A549 (cell line): Measurements from ENCODE around the gene ITGB1. TPM values are rescaled to one million over a fixed set of nuclear protein-coding genes. Genes with fewer than 3 reads are reported as not detected.

ENCODE experiments used
- ATAC-seq, 2 experiments: fragments of 200-7000 bp in 1 of 2; fragments of >200 bp in 1 of 2; cut with Nextera tagmentation in 1 of 2; cut with Tn5 transposase in 1 of 2; 3 replicates each; pipeline versions ENCODE4 v1.8.0 to v1.9.1; 2018 to 2020; ENCODE audit warnings: mild to moderate bottlenecking in 1 of 2, moderate library complexity in 1 of 2
- CTCF ChIA-PET: fragments of 300-600 bp; sonication (Branson Sonifier 250); formaldehyde crosslinking; extraction: SDS; loops from one replicate; lab custom pipeline; 2021; ENCODE audit warnings: antibody characterized with exemption, inconsistent platforms; lab: Yijun Ruan, JAX
- POLR2A ChIA-PET: fragments of 350-600 bp; formaldehyde crosslinking; extraction: SDS; loops from one replicate; lab custom pipeline; 2021; ENCODE audit warnings: antibody characterized with exemption, inconsistent platforms; lab: Yijun Ruan, JAX
- DNase-seq, 2 experiments: peaks; one replicate each; pipeline versions ENCODE4 v3.0.0 to v3.0.0-alpha.2; 2011 to 2016; ENCODE audit warnings: low read depth in 1 of 2, low spot score in 1 of 2
- FAIRE-seq: peaks from 2 replicates; lab custom pipeline; 2011; peaks lifted over from hg19 to GRCh38; lab: Jason Lieb, UNC
- H3K27ac ChIP-seq, 2 experiments: fragments of >200 bp; sonication (Bioruptor Twin); formaldehyde crosslinking; 3 replicates each; pipeline ENCODE4 v1.5.1; 2016 to 2017
- H3K4me1 ChIP-seq: fragments of >200 bp; sonication (Bioruptor Twin); formaldehyde crosslinking; 3 replicates; pipeline ENCODE4 v1.6.1; 2016
- H3K4me2 ChIP-seq: fragments of >200 bp; sonication (Bioruptor Twin); formaldehyde crosslinking; 3 replicates; pipeline ENCODE4 v1.6.1; 2016
- H3K4me3 ChIP-seq: fragments of >200 bp; sonication (Bioruptor Twin); formaldehyde crosslinking; 3 replicates; pipeline ENCODE4 v1.5.1; 2016
- H3K9me3 ChIP-seq: fragments of >200 bp; sonication (Bioruptor Twin); formaldehyde crosslinking; 3 replicates; pipeline ENCODE4 v1.6.1; 2016
- CEBPB ChIP-seq, 2 experiments: fragments of >200 bp in 1 of 2; sonication (Bioruptor Twin) in 1 of 2; formaldehyde crosslinking in 1 of 2; IDR thresholded peaks; 2 replicates each; pipeline ENCODE4 v1.6.1; 2012 to 2016
- CHD4 ChIP-seq: fragments of 200-600 bp; sonication (generic); IDR thresholded peaks from 2 replicates; pipeline ENCODE4 v1.6.1; 2016; ENCODE audit warnings: antibody characterized with exemption, mild to moderate bottlenecking, borderline replicate concordance
- ELK1 ChIP-seq: fragments of 150-350 bp; IDR thresholded peaks from 2 replicates; pipeline ENCODE4 v1.6.1; 2014; ENCODE audit warnings: low read depth, mild to moderate bottlenecking, low read length
- EP300 ChIP-seq, 2 experiments: fragments of >200 bp; sonication (Bioruptor Twin); formaldehyde crosslinking; IDR thresholded peaks; 2 replicates in 1 of 2; 3 replicates in 1 of 2; pipeline ENCODE4 v1.6.1; 2016 to 2017
- ESRRA ChIP-seq: fragments of 150-350 bp; IDR thresholded peaks from 2 replicates; pipeline ENCODE4 v1.6.1; 2014; ENCODE audit warnings: mild to moderate bottlenecking, low read length, borderline replicate concordance
- FOXS1 ChIP-seq: fragments of 250-450 bp; sonication (Bioruptor Pico); IDR thresholded peaks from 2 replicates; pipeline ENCODE4 v1.5.0; 2020; ENCODE audit warnings: mild to moderate bottlenecking, moderate library complexity
- GATA3 ChIP-seq: IDR thresholded peaks from 2 replicates; pipeline ENCODE4 v1.6.1; 2012; ENCODE audit warnings: borderline replicate concordance
- HEYL ChIP-seq: fragments of 250-450 bp; sonication (Bioruptor Pico); IDR thresholded peaks from 2 replicates; pipeline ENCODE4 v1.8.0; 2021; ENCODE audit warnings: mild to moderate bottlenecking, moderate library complexity
- HOXA7 ChIP-seq: fragments of 250-450 bp; sonication (Bioruptor Pico); IDR thresholded peaks from 2 replicates; pipeline ENCODE4 v1.5.0; 2020; ENCODE audit warnings: mild to moderate bottlenecking, moderate library complexity
- HOXB13 ChIP-seq: fragments of 250-450 bp; sonication (Bioruptor Pico); IDR thresholded peaks from 2 replicates; pipeline ENCODE4 v1.5.0; 2020; ENCODE audit warnings: low read depth, mild to moderate bottlenecking, moderate library complexity
- JUN ChIP-seq, 2 experiments: fragments of >200 bp; sonication (Bioruptor Twin); formaldehyde crosslinking; IDR thresholded peaks; 2 replicates in 1 of 2; 3 replicates in 1 of 2; pipeline ENCODE4 v1.6.1; 2016 to 2017
- MAFK ChIP-seq: fragments of 450-650 bp; IDR thresholded peaks from 2 replicates; pipeline ENCODE4 v1.6.1; 2014; ENCODE audit not compliant: partially characterized antibody
- NFE2L2 ChIP-seq: fragments of 150-350 bp; conservative IDR thresholded peaks from 2 replicates; pipeline ENCODE4 v1.6.1; 2014; ENCODE audit warnings: low read length
- POLR2A ChIP-seq: IDR thresholded peaks from 2 replicates; pipeline ENCODE4 v1.6.1; 2012; ENCODE audit warnings: mild to moderate bottlenecking, low read length
- POLR2AphosphoS2 ChIP-seq: conservative IDR thresholded peaks from 2 replicates; pipeline ENCODE4 v1.6.1; 2012; ENCODE audit warnings: low read length, improper control_type of control experiment, inconsistent platforms
- RAD21 ChIP-seq, 2 experiments: fragments of >200 bp in 1 of 2; sonication (Bioruptor Twin) in 1 of 2; formaldehyde crosslinking in 1 of 2; IDR thresholded peaks in 1 of 2; conservative IDR thresholded peaks in 1 of 2; 2 replicates in 1 of 2; 3 replicates in 1 of 2; pipeline ENCODE4 v1.6.1; 2012 to 2018; ENCODE audit warnings: inconsistent platforms in 1 of 2
- RARB ChIP-seq: fragments of 250-450 bp; sonication (Bioruptor Pico); IDR thresholded peaks from 2 replicates; pipeline ENCODE4 v1.8.0; 2021; ENCODE audit warnings: mild to moderate bottlenecking, moderate library complexity
- RCOR1 ChIP-seq: fragments of 150-350 bp; IDR thresholded peaks from 2 replicates; pipeline ENCODE4 v1.6.1; 2014; ENCODE audit warnings: antibody characterized with exemption, low read length, low read depth
- RNF2 ChIP-seq: fragments of 200-600 bp; sonication (generic); IDR thresholded peaks from 2 replicates; pipeline ENCODE4 v1.6.1; 2016; ENCODE audit warnings: low read depth, mild to moderate bottlenecking, antibody characterized with exemption, moderate library complexity, borderline replicate concordance
- SMC3 ChIP-seq: fragments of >200 bp; sonication (Bioruptor Twin); formaldehyde crosslinking; IDR thresholded peaks from 3 replicates; pipeline ENCODE4 v1.6.1; 2018; ENCODE audit warnings: inconsistent platforms
- TFCP2L1 ChIP-seq: fragments of 250-450 bp; sonication (Bioruptor Pico); IDR thresholded peaks from 2 replicates; pipeline ENCODE4 v1.5.0; 2021; ENCODE audit warnings: mild to moderate bottlenecking
- TP53 ChIP-seq: fragments of 250-450 bp; sonication (Bioruptor Pico); IDR thresholded peaks from 2 replicates; pipeline ENCODE4 v1.5.0; 2021; ENCODE audit warnings: mild to moderate bottlenecking, moderate library complexity
- USF2 ChIP-seq: fragments of 450-650 bp; IDR thresholded peaks from 2 replicates; pipeline ENCODE4 v1.6.1; 2014; ENCODE audit warnings: antibody characterized with exemption
- ZC3H11A ChIP-seq: fragments of 450-650 bp; IDR thresholded peaks from 2 replicates; pipeline ENCODE4 v1.6.1; 2014; ENCODE audit warnings: antibody characterized with exemption, mild to moderate bottlenecking
- WGBS: methylation state at CpG from one replicate; pipeline ENCODE4 v1.1.6; 2017; ENCODE audit errors: missing lambda C conversion rate; 5-methylcytosine and 5-hydroxymethylcytosine counted together
- polyA plus RNA-seq, 4 experiments: library from polyadenylated mRNA; depleted of rRNA in 3 of 4; stranded (reverse); fragments of >200 nt; fragmentation: RNase III in 1 of 4; extraction: RNeasy Plus Mini Kit Qiagen cat#74134 plus additional on column Dnase treatment in 1 of 4; gene quantifications; 2 replicates in 3 of 4; 3 replicates in 1 of 4; pipeline ENCODE4 v1.2.3, GENCODE V29; 2011 to 2017
- TF ChIP-seq, protein P1 (sequence below): fragments of >200 bp; sonication (Bioruptor Twin); formaldehyde crosslinking; IDR thresholded peaks from 3 replicates; pipeline ENCODE4 v1.6.1; 2016
- TF ChIP-seq, protein P2 (sequence below): fragments of 200-600 bp; sonication (generic); IDR thresholded peaks from 2 replicates; pipeline ENCODE4 v1.6.1; 2016; ENCODE audit warnings: antibody characterized with exemption, mild to moderate bottlenecking, moderate library complexity

The ITGB1 gene
- polyA plus RNA-seq, 2 of the 4 experiments (the other 2 are of a cell fraction): 1,270 to 2,408 TPM

DNA sequence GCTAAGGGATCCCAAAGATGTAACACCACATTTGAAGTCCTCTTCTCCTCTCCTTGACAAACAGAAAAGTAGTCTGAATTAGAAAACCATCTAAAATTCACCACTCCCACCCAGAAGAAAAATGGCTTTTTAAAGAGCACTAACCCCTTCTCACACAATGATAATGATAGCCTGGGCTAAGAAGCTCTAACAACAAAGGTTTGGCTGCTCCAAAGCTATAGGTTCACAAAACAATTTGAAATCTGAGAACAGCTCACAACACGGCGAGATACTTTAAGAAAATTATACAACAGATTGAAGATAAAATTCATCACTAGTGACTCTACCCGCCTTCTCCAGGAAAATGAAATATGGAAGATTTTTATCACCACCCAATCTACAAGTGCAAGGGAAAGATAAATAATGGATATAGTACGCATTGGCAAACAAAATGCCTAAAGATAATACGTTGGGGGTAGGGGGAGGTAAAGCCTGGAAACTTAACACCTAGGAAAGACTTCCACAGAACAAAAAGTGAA, 7.4 kb downstream of the ITGB1 start (continued):
- no peak for TF ChIP-seq HOXB13

GRCh38 chr10:32949221-32949678, 8.8 kb downstream of the ITGB1 start:
- ChIA-PET POLR2A (no interaction called here), CTCF (no interaction called here)
- Histone ChIP-seq H3K9me3 (no peaks in the 10 kb centered on the region), H3K4me3 (peak overlapping the region; percentile 74; the same call in 2 of the 3 replicates), H3K4me1 (peaks cover 96% of the 10 kb centered on the region), H3K4me2 (peak overlapping the region; percentile 97), H3K27ac (peak overlapping the region; percentile 87 to 100)
- ATAC-seq (no peak), FAIRE-seq (peak; percentile 63), DNase-seq (no peak)
- TF ChIP-seq NFE2L2 (no peak), RNF2 (no peak), ELK1 (no peak), TFCP2L1 (CRISPR knock-in tag) (no peak), HEYL (no peak), FOXS1 (CRISPR knock-in tag) (no peak), USF2 (no peak), MAFK (no peak), POLR2A (no peak), CHD4 (no peak), EP300 (IDR thresholded peaks at IDR 0.05) (no peak), HOXB13 (no peak), SMC3 (no peak)
- TF ChIP-seq, protein P1, sequence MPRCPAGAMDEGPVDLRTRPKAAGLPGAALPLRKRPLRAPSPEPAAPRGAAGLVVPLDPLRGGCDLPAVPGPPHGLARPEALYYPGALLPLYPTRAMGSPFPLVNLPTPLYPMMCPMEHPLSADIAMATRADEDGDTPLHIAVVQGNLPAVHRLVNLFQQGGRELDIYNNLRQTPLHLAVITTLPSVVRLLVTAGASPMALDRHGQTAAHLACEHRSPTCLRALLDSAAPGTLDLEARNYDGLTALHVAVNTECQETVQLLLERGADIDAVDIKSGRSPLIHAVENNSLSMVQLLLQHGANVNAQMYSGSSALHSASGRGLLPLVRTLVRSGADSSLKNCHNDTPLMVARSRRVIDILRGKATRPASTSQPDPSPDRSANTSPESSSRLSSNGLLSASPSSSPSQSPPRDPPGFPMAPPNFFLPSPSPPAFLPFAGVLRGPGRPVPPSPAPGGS: no peak

- Histone ChIP-seq H3K4me2 (peak overlapping the region; percentile 97), H3K9me3 (no peaks in the 10 kb centered on the region), H3K4me1 (peaks cover 96% of the 10 kb centered on the region), H3K4me3 (peak overlapping the region; percentile 74), H3K27ac (peak overlapping the region; percentile 87 to 100)
- DNase-seq: peak in 1 of 2 experiments; percentile 69
- TF ChIP-seq GATA3: 0 out of 2 replicates have a peak, but pooled peaks have one; percentile 18
- peak; percentile 77 for TF ChIP-seq RARB
- TF ChIP-seq ESRRA: no peak
- peak; percentile 57 to 85; a peak in 3 of 4 replicates for TF ChIP-seq CEBPB (IDR thresholded peaks at IDR 0.05)
- TF ChIP-seq, protein P2, sequence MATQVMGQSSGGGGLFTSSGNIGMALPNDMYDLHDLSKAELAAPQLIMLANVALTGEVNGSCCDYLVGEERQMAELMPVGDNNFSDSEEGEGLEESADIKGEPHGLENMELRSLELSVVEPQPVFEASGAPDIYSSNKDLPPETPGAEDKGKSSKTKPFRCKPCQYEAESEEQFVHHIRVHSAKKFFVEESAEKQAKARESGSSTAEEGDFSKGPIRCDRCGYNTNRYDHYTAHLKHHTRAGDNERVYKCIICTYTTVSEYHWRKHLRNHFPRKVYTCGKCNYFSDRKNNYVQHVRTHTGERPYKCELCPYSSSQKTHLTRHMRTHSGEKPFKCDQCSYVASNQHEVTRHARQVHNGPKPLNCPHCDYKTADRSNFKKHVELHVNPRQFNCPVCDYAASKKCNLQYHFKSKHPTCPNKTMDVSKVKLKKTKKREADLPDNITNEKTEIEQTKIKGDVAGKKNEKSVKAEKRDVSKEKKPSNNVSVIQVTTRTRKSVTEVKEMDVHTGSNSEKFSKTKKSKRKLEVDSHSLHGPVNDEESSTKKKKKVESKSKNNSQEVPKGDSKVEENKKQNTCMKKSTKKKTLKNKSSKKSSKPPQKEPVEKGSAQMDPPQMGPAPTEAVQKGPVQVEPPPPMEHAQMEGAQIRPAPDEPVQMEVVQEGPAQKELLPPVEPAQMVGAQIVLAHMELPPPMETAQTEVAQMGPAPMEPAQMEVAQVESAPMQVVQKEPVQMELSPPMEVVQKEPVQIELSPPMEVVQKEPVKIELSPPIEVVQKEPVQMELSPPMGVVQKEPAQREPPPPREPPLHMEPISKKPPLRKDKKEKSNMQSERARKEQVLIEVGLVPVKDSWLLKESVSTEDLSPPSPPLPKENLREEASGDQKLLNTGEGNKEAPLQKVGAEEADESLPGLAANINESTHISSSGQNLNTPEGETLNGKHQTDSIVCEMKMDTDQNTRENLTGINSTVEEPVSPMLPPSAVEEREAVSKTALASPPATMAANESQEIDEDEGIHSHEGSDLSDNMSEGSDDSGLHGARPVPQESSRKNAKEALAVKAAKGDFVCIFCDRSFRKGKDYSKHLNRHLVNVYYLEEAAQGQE: 0 out of 2 replicates have a peak, but pooled peaks have one; percentile 16
- TF ChIP-seq RCOR1: no peak
- TF ChIP-seq RAD21 (conservative IDR thresholded peaks at IDR 0.05 in 1 of 2, IDR thresholded peaks at IDR 0.05 in 1 of 2): 0 out of 5 replicates have a peak, but pooled peaks of 1 of the 2 experiments have one; percentile 14
- peak; percentile 43; the same call in 1 of the 2 replicates for TF ChIP-seq TP53
- peak; percentile 92 for TF ChIP-seq POLR2AphosphoS2
- TF ChIP-seq EP300 (IDR thresholded peaks at IDR 0.05): peak in 1 of 2 experiments; percentile 57; a peak in 2 of 5 replicates
- peak in 1 of 2 experiments; percentile 66; a peak in 3 of 5 replicates for TF ChIP-seq JUN (IDR thresholded peaks at IDR 0.05)
- TF ChIP-seq ZC3H11A: no peak
- peak; percentile 14; the same call in 1 of the 2 replicates for TF ChIP-seq HOXA7 (CRISPR knock-in tag)
- ChIA-PET CTCF (interaction anchor here (1.0 kb wide), 1 partner anchor 38 kb away, joined by 3 read pairs; no protein-coding TSS in a partner anchor), POLR2A (interaction anchor here (0.9 kb wide), 1 partner anchor 32 kb away, joined by 3 read pairs; no protein-coding TSS in a partner anchor)
- 3% methylated on average over 3 of the region's 3 CpGs for WGBS
- no peak for ATAC-seq
- peak; percentile 83 for FAIRE-seq
Observed at GRCh38 chr10:32948451-32948850, 9.6 kb downstream of the ITGB1 start.
